HEK293 (cell line): ENCODE measurements around the gene PAPOLB.

Experiments used
- CTCF ChIA-PET: fragments of 350-600 bp; formaldehyde crosslinking; extraction: SDS; loops from one replicate; lab custom pipeline; 2021; ENCODE audit warnings: antibody characterized with exemption; lab: Yijun Ruan, JAX
- POLR2A ChIA-PET: fragments of 300-600 bp; formaldehyde crosslinking; extraction: SDS; loops from one replicate; lab custom pipeline; 2020; ENCODE audit warnings: antibody characterized with exemption, inconsistent platforms; lab: Yijun Ruan, JAX
- H3K27ac ChIP-seq: fragments of 200-500 bp; sonication (Bioruptor generic); 2 replicates; pipeline ENCODE4 v1.5.1; 2014; ENCODE audit warnings: low read depth, low read length, control low read depth, inconsistent platforms; ENCODE audit errors: extremely low read depth
- H3K36me3 ChIP-seq, 2 experiments: fragments of 200-500 bp in 1 of 2; sonication (Bioruptor generic) in 1 of 2; 1 replicate in 1 of 2; 2 replicates in 1 of 2; pipeline ENCODE4 v1.5.1; 2014 to 2017; ENCODE audit warnings: inconsistent platforms in 2 of 2, low read length in 2 of 2; ENCODE audit not compliant: control insufficient read depth in 2 of 2, insufficient read depth in 1 of 2
- H3K4me1 ChIP-seq: fragments of 200-500 bp; sonication (Bioruptor generic); 2 replicates; pipeline ENCODE4 v1.5.1; 2014; ENCODE audit warnings: mild to moderate bottlenecking, low read length, inconsistent platforms; ENCODE audit not compliant: control insufficient read depth, insufficient read depth
- H3K4me3 ChIP-seq: 2 replicates; pipeline ENCODE4 v1.5.1; 2011; ENCODE audit warnings: low read depth, mild to moderate bottlenecking, control low read depth, low read length, moderate library complexity
- H3K9me3 ChIP-seq: fragments of 200-500 bp; sonication (Bioruptor generic); 2 replicates; pipeline ENCODE4 v1.5.1; 2014; ENCODE audit warnings: low read depth, low read length, inconsistent platforms; ENCODE audit not compliant: control insufficient read depth, insufficient read depth
- IKZF3 ChIP-seq: fragments of 450-650 bp; IDR thresholded peaks from 2 replicates; pipeline ENCODE4 v1.5.0; 2018; ENCODE audit warnings: missing biosample characterization, mild to moderate bottlenecking, missing genetic modification characterization, moderate library complexity
- TRIM28 ChIP-seq: IDR thresholded peaks from 2 replicates; pipeline ENCODE4 v1.6.1; 2011; ENCODE audit warnings: low read length, control low read depth, borderline replicate concordance
- YY2 ChIP-seq: fragments of 450-650 bp; formaldehyde crosslinking; IDR thresholded peaks from 2 replicates; pipeline ENCODE4 v1.5.1; 2016; ENCODE audit warnings: missing biosample characterization, missing genetic modification characterization
- ZBTB11 ChIP-seq: fragments of 450-650 bp; formaldehyde crosslinking; conservative IDR thresholded peaks from 2 replicates; pipeline ENCODE4 v1.5.1; 2016; ENCODE audit warnings: low read depth, missing biosample characterization, missing genetic modification characterization
- ZBTB48 ChIP-seq: fragments of 450-650 bp; formaldehyde crosslinking; IDR thresholded peaks from 2 replicates; pipeline ENCODE4 v1.5.1; 2016; ENCODE audit warnings: missing biosample characterization, missing genetic modification characterization
- ZNF221 ChIP-seq: fragments of 450-650 bp; formaldehyde crosslinking; IDR thresholded peaks from 2 replicates; pipeline ENCODE4 v1.5.1; 2017; ENCODE audit warnings: missing biosample characterization, missing genetic modification characterization, borderline replicate concordance
- ZNF280D ChIP-seq: fragments of 450-650 bp; formaldehyde crosslinking; IDR thresholded peaks from 2 replicates; pipeline ENCODE4 v1.5.1; 2016; ENCODE audit warnings: missing biosample characterization, missing genetic modification characterization
- ZNF518A ChIP-seq: fragments of 450-650 bp; formaldehyde crosslinking; conservative IDR thresholded peaks from 2 replicates; pipeline ENCODE4 v1.5.1; 2016; ENCODE audit warnings: low read depth, missing biosample characterization, missing genetic modification characterization
- ZNF560 ChIP-seq: fragments of 450-650 bp; formaldehyde crosslinking; IDR thresholded peaks from 2 replicates; pipeline ENCODE4 v1.5.1; 2017; ENCODE audit warnings: missing biosample characterization, missing genetic modification characterization, borderline replicate concordance
- ZNF585B ChIP-seq: fragments of 450-650 bp; formaldehyde crosslinking; IDR thresholded peaks from 2 replicates; pipeline ENCODE4 v1.5.1; 2016; ENCODE audit warnings: missing biosample characterization, missing genetic modification characterization
- ZNF654 ChIP-seq: fragments of 450-650 bp; formaldehyde crosslinking; IDR thresholded peaks from 2 replicates; pipeline ENCODE4 v1.5.1; 2016; ENCODE audit warnings: low read depth, missing biosample characterization, missing genetic modification characterization
- ZNF792 ChIP-seq: fragments of 450-650 bp; formaldehyde crosslinking; IDR thresholded peaks from 2 replicates; pipeline ENCODE4 v1.5.1; 2016; ENCODE audit warnings: missing biosample characterization, missing genetic modification characterization
- ZSCAN4 ChIP-seq: fragments of 450-650 bp; formaldehyde crosslinking; IDR thresholded peaks from 2 replicates; pipeline ENCODE4 v1.5.1; 2017; ENCODE audit warnings: missing biosample characterization, missing genetic modification characterization

The PAPOLB gene

GRCh38 chr7:4851459-4852422 lies 10.1 kb downstream of the PAPOLB start (continued):
- TF ChIP-seq ZNF518A (tag by site-specific recombination), result no peak
- TF ChIP-seq ZNF280D, result peak; percentile 79; the same call in 1 of the 2 replicates
- TF ChIP-seq ZNF585B (tag by site-specific recombination), result no peak

- no peak for TF ChIP-seq ZBTB48 (tag by site-specific recombination)
- TF ChIP-seq, all 188 proteins: peak for 0
- H3K27ac ChIP-seq, result no peak overlapping the region
- H3K4me3 ChIP-seq, result no peak overlapping the region
- no peaks in the 10 kb centered on the region for H3K36me3 ChIP-seq
- ChIA-PET CTCF (interaction anchor here (0.5 to 4.6 kb wide), 5 partner anchors 31 to 313 kb away, joined by 3 to 34 read pairs (median 3); partner anchors contain the start of gene RADIL), POLR2A (no interaction called here)
- H3K4me1 ChIP-seq, result no peaks in the 10 kb centered on the region
- no peaks in the 10 kb centered on the region for H3K9me3 ChIP-seq
Measured at GRCh38 chr7:4850262-4850795, 11.5 kb downstream of the PAPOLB start.

- no peaks in the 10 kb centered on the region for H3K9me3 ChIP-seq
- H3K27ac ChIP-seq, result no peak overlapping the region
- no peaks in the 10 kb centered on the region for H3K36me3 ChIP-seq
- POLR2A ChIA-PET, result no interaction called here
- H3K4me3 ChIP-seq, result no peak overlapping the region
- no peaks in the 10 kb centered on the region for H3K4me1 ChIP-seq
- TF ChIP-seq ZNF654 (tag by site-specific recombination) (0 out of 2 replicates have a peak, but pooled peaks have one; percentile 5), ZNF560 (tag by site-specific recombination) (no peak)
- CTCF ChIA-PET, result interaction anchor here (0.6 to 4.6 kb wide), 6 partner anchors 34 to 481 kb away, joined by 3 to 34 read pairs (median 4); partner anchors contain the start of gene RADIL
Measured at GRCh38 chr7:4849390-4849789, 12.4 kb downstream of the PAPOLB start.

GRCh38 chr7:4845740-4846142 lies 16.1 kb downstream of the PAPOLB start:
- ChIA-PET CTCF (interaction anchor here (0.6 to 2.2 kb wide), 7 partner anchors 8 to 407 kb away, joined by 3 to 7 read pairs (median 4); partner anchors contain the start of genes PAPOLB and RADIL), POLR2A (no interaction called here)
- H3K36me3 ChIP-seq, result no peaks in the 10 kb centered on the region
- no peaks in the 10 kb centered on the region for H3K4me1 ChIP-seq
- no peaks in the 10 kb centered on the region for H3K9me3 ChIP-seq
- H3K27ac ChIP-seq, result no peak overlapping the region
- no peak overlapping the region for H3K4me3 ChIP-seq
- TF ChIP-seq TRIM28 (no peak), ZNF792 (tag by site-specific recombination) (no peak), YY2 (tag by site-specific recombination) (no peak), ZSCAN4 (tag by site-specific recombination) (no peak), ZNF221 (tag by site-specific recombination) (no peak), IKZF3 (no peak), ZBTB11 (no peak)
